GM19193 (cell line): ENCODE results near the gene CACNG4.

Experiments used
- POLR2A ChIP-seq: IDR thresholded peaks from 4 replicates; pipeline ENCODE4 v1.6.1; 2011; ENCODE audit not compliant: insufficient read depth, insufficient read length; ENCODE audit errors: extremely low read depth

The CACNG4 gene

GRCh38 chr17:67024736-67025135 lies 60.2 kb downstream of the CACNG4 start:
- no peak for TF ChIP-seq POLR2A

GRCh38 chr17:67025216-67025792 lies 60.8 kb downstream of the CACNG4 start:
- no peak for TF ChIP-seq POLR2A

DNA sequence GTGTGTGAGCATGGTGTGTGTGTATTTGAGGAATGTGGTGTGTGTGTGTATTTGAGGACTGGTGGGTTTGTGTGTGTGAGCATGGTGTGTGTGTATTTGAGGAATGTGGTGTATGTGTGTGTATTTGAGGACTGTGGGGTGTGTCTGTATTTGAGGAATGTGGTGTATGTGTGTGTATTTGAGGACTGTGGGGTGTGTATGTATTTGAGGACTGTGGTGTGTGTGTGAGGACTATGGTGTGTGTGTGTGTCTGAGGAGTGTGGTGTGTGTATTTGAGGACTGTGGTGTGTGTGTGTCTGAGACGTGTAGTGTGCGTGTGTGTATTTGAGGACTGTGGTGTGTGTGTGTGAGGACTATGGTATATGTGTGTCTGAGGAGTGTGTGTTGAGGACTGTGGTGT lies 61.8 kb downstream of the CACNG4 start:
- no peak for TF ChIP-seq POLR2A

- TF ChIP-seq POLR2A = no peak
These were observed 62.6 kb downstream of the CACNG4 start for GRCh38 chr17:67027031-67027628.

- no peak for TF ChIP-seq POLR2A
These were observed 66.1 kb downstream of the CACNG4 start for GRCh38 chr17:67030641-67031040.

DNA sequence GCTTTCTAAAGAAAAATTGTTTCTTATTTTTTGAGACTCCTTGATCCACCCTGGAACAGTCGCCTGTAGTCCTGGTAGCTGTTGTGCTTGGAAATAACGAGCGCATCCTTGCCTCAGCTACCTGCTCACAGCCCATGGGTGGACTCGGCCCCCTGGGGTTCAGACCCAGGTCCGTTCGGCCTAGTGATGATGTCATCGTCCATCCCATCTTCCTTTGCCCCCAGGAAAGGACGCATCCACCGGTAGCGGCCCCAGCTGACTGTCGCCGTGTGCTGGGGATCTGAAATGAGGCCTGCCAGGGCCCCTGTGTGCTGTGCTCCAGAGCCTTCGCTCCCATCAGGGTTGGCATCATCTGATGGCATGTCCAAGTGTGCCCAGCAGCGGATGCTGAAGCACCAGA lies 67.9 kb downstream of the CACNG4 start:
- no peak for TF ChIP-seq POLR2A

- no peak for TF ChIP-seq POLR2A
These were observed 68.5 kb downstream of the CACNG4 start for GRCh38 chr17:67032985-67033384.

DNA sequence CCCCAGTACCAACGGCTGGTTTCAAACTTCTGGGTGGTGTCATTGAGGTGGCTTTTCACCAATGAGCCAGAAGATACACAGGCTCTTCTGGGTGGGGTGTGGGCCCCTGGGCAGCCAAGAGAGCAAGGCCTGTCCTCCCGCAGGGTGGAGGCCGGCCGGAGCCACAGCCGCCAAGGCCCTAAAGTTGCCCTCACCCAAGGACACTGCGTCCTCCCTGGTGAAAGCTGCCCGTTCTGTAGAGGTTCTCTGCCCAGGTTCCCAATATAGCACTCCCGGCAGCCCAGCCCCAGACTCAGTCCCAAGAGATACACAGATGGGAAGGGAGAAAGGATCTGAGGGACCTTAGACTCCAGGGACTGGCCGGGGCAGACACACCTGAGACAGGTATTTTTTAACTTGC lies 69.1 kb downstream of the CACNG4 start:
- TF ChIP-seq POLR2A = no peak

- no peak for TF ChIP-seq POLR2A
These were observed 70.9 kb downstream of the CACNG4 start for GRCh38 chr17:67035131-67036083.

GRCh38 chr17:67038861-67039365 lies 74.4 kb downstream of the CACNG4 start:
- TF ChIP-seq POLR2A = no peak

DNA sequence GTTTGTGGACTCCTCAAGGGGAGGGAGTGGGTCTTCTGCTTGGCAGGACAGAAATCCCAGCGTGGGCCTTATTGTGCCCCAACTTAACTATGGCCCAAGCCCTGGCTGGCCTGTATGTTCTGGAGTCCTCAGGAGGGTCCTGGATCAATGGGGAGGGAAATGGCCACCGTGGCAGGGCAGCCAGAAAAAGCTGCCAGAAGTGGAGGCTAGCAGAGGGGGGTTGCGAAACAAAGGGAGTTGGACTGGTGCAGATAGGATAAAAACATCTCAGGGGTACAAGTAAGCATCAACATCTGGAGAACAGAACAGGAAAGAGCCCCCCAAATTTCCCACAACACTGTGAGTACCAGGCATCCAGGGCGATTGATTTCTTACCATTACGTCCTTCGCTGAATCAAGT lies 76.1 kb downstream of the CACNG4 start:
- no peak for TF ChIP-seq POLR2A

GRCh38 chr17:67041531-67041930 lies 77.0 kb downstream of the CACNG4 start:
- no peak for TF ChIP-seq POLR2A

- no peak for TF ChIP-seq POLR2A
These were observed 77.7 kb downstream of the CACNG4 start for GRCh38 chr17:67041941-67042899.

GRCh38 chr17:67043283-67043682 lies 78.8 kb downstream of the CACNG4 start:
- TF ChIP-seq POLR2A = no peak

DNA sequence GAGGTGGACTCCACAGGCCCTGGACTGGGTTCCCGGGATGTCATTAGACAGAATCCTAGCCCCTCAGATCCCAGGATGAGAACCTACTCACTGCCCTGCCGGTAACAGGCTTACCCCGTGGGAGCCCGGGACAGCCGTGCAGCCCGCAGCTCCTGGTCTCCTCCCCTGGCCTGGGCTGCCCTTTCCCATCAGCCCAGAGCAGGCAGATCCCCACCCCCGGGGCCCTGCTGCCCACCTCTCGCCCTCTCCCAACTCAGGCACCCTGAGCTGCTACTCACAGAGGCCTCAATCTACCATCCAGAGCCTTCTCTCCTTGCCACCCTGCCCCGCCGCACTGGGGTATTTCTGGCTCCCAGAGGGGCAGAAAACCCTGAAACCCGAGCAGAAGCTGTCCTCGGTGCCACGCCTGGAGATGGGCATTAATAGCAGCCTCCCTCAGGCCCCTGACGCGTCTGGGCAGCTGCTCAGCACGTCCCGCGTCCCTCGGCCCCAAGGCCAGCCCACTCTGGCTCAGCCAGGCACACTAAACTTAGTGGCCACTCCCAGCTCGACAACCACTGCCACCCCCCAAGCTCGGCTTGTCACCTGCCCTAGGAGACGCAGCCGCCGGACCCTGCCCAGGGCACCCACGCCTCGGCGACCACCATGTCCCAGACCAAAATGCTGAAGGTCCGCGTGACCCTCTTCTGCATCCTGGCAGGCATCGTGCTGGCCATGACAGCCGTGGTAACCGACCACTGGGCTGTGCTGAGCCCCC lies 79.7 kb downstream of the CACNG4 start, which contains the start of gene CACNG1:
Gene CACNG1 (plus strand): TSS at position 539 of the 757 bp plus-strand sequence. CDS start 107 bp downstream, at position 646.
- TF ChIP-seq POLR2A = no peak
